PC-9 (cell line): ENCODE measurements around the gene FOXC1. TPM values are rescaled to one million over a fixed set of nuclear protein-coding genes. Genes with fewer than 3 reads are reported as not detected.
A peak's percentile ranks its signal among the peaks of the same experiment; 100 is the strongest.

Source experiments
- BruUV-seq: library from RNA; stranded (reverse); fragments of 400-500 nt; replicated peaks from 2 replicates; lab custom pipeline; 2021; lab: Mats Ljungman, UMichigan
- CTCF ChIA-PET: fragments of 300-600 bp; sonication (Branson Sonifier 250); formaldehyde crosslinking; loops from one replicate; lab custom pipeline; 2022; ENCODE audit warnings: antibody characterized with exemption; lab: Charles Lee
- POLR2A ChIA-PET: fragments of 300-600 bp; sonication (Branson Sonifier 250); formaldehyde crosslinking; loops from one replicate; lab custom pipeline; 2022; ENCODE audit warnings: antibody characterized with exemption; ENCODE audit not compliant: unreplicated experiment; lab: Charles Lee
- DNase-seq, 2 experiments: peaks; one replicate each; pipeline versions ENCODE4 v3.0.0 to v3.0.0-alpha.2; 2015 to 2022; ENCODE audit warnings: mixed read lengths in 1 of 2
- H2AFZ ChIP-seq: fragments of 200-600 bp; sonication (generic); 2 replicates; pipeline ENCODE4 v1.8.1; 2017; ENCODE audit warnings: antibody characterized with exemption
- H3F3A ChIP-seq: fragments of 200-600 bp; sonication (generic); 2 replicates; pipeline ENCODE4 v1.8.1; 2017; ENCODE audit warnings: antibody characterized with exemption, mild to moderate bottlenecking, low read depth; ENCODE audit not compliant: insufficient read depth
- H3K27ac ChIP-seq: fragments of 200-600 bp; sonication (generic); 2 replicates; pipeline ENCODE4 v1.6.1; 2016; ENCODE audit warnings: mixed run types
- H3K27me3 ChIP-seq: fragments of 200-600 bp; sonication (generic); 2 replicates; pipeline ENCODE4 v1.6.1; 2016; ENCODE audit warnings: low read depth, mixed run types; ENCODE audit not compliant: insufficient read depth
- H3K36me3 ChIP-seq: fragments of 200-600 bp; sonication (generic); 2 replicates; pipeline ENCODE4 v1.6.1; 2016; ENCODE audit warnings: low read depth, mixed run types
- H3K4me1 ChIP-seq: fragments of 200-600 bp; sonication (generic); replicated peaks from 2 replicates; pipeline ENCODE4 v1.6.1; 2016; ENCODE audit warnings: mixed run types; ENCODE audit not compliant: insufficient read depth
- H3K4me2 ChIP-seq: fragments of 200-600 bp; sonication (generic); 2 replicates; pipeline ENCODE4 v1.6.1; 2017; ENCODE audit warnings: mixed run types
- H3K4me3 ChIP-seq: fragments of 200-600 bp; sonication (generic); 2 replicates; pipeline ENCODE4 v1.6.1; 2016; ENCODE audit warnings: mixed run types
- H3K79me2 ChIP-seq: fragments of 200-600 bp; sonication (generic); 2 replicates; pipeline ENCODE4 v1.6.1; 2017; ENCODE audit warnings: low read depth, mixed run types
- H3K9me2 ChIP-seq: fragments of 200-600 bp; sonication (generic); 2 replicates; pipeline ENCODE4 v1.8.1; 2017; ENCODE audit warnings: mild to moderate bottlenecking; ENCODE audit not compliant: insufficient read depth
- H3K9me3 ChIP-seq: fragments of 200-600 bp; sonication (generic); 2 replicates; pipeline ENCODE4 v1.8.1; 2016; ENCODE audit warnings: low read depth; ENCODE audit not compliant: insufficient read depth
- H4K20me1 ChIP-seq: fragments of 200-600 bp; sonication (generic); 2 replicates; pipeline ENCODE4 v1.8.1; 2017; ENCODE audit not compliant: insufficient read depth
- CTCF ChIP-seq: fragments of 200-600 bp; sonication (generic); conservative IDR thresholded peaks from 2 replicates; pipeline ENCODE4 v1.6.1; 2017; ENCODE audit warnings: mixed run types, antibody characterized with exemption, mild to moderate bottlenecking, moderate library complexity
- EZH2 ChIP-seq: fragments of 200-600 bp; sonication (generic); IDR thresholded peaks from 2 replicates; pipeline ENCODE4 v1.8.0; 2017; ENCODE audit warnings: antibody characterized with exemption, low read depth
- intact Hi-C: fragments of 100-400 bp; cut with micrococcal nuclease; formaldehyde crosslinking; loops from one replicate; pipeline ENCODE4 v1.10.0; 2022; ENCODE audit not compliant: unreplicated experiment
- total RNA-seq: library from RNA; stranded (reverse); gene quantifications from 2 replicates; pipeline ENCODE4 v1.2.3, GENCODE V29; 2021

Gene FOXC1
- total RNA-seq, 1 experiment from 2014 or later, result 18.6 TPM

DNA sequence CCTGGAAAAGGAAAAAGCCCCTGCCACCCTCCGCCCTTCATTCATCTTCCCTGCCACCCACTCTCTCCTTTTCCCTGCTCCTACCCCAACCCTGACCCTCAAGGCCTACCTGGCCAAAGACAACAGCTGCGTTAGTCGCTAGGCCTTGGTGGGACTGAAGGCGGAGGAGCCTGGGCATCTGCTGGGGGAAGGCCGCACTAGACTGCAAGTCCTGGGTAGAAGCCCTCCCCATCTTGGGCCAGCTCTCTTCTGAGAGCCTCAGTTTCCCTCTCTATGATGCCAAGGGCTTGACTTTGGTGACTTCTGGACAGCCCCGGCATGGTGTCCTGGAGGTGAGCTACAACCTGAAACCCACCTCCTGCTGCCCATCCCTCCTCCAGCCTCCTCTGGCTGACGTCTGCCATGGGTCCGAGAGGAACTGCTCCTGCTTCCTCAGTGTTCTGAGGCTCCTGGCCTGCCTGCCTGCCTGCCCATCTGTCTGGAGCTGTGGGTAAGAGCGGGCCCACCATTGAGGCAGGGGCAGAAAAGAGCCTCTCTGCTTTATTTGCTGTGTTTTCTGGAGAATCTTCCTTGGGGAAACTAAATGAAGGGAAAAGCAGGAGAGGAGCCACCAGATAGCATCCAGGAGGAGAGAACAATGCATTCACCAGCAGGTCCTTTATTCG lies 7.5 kb upstream of the FOXC1 start:
- H4K20me1 ChIP-seq, result no peaks in the 10 kb centered on the region
- H2AFZ ChIP-seq, result no peak overlapping the region
- no peaks in the 10 kb centered on the region for H3K27me3 ChIP-seq
- no peaks in the 10 kb centered on the region for H3F3A ChIP-seq
- no peak overlapping the region for H3K4me3 ChIP-seq
- no peak overlapping the region for H3K27ac ChIP-seq
- H3K4me2 ChIP-seq, result no peak overlapping the region
- H3K36me3 ChIP-seq, result no peaks in the 10 kb centered on the region
- ChIA-PET POLR2A (no interaction called here), CTCF (no interaction called here)
- TF ChIP-seq EZH2 (no peak), CTCF (no peak)
- DNase-seq, result no peak
- H3K9me2 ChIP-seq, result no peaks in the 10 kb centered on the region
- H3K79me2 ChIP-seq, result no peaks in the 10 kb centered on the region
- no TSS peak for BruUV-seq
- intact Hi-C loops, result loop anchor here (10.0 kb wide), 1 partner anchor 423 kb away; no protein-coding TSS in a partner anchor
- H3K9me3 ChIP-seq, result no peaks in the 10 kb centered on the region
- H3K4me1 ChIP-seq, result no peaks in the 10 kb centered on the region; the same call in 1 of the 2 replicates

DNA sequence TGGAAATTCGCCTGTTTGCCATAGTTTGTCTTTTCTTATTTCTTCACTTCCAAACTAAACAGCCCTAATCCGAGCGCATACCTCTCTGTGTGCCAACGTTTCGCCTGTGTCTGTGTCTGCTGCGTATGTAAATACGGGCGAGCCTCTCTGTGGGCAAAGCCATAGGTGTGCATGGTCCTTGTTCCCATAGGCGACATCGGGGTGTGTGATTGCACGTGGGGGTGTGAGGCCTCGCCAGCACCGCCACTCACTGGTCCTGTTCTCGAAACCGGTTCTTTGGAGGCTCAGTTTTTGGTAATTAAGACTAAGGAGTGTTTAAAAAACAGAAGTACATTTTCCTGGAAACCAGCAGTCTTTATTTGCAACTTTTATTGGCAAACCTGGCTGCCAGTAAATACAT lies 6.0 kb upstream of the FOXC1 start:
- Histone ChIP-seq H3F3A (no peaks in the 10 kb centered on the region), H3K9me2 (no peaks in the 10 kb centered on the region), H3K36me3 (no peaks in the 10 kb centered on the region), H3K79me2 (no peaks in the 10 kb centered on the region), H3K27ac (no peak overlapping the region), H3K27me3 (no peaks in the 10 kb centered on the region), H3K4me1 (no peaks in the 10 kb centered on the region; the same call in 1 of the 2 replicates), H2AFZ (no peak overlapping the region), H3K9me3 (no peaks in the 10 kb centered on the region), H3K4me2 (peak overlapping the region; percentile 90), H3K4me3 (no peak overlapping the region), H4K20me1 (no peaks in the 10 kb centered on the region)
- TF ChIP-seq EZH2 (no peak), CTCF (no peak)
- ChIA-PET POLR2A (no interaction called here), CTCF (no interaction called here)
- no peak for DNase-seq
- BruUV-seq, result no TSS peak
- intact Hi-C loops, result loop anchor here (1.0 to 10.0 kb wide), 2 partner anchors 421 to 501 kb away; no protein-coding TSS in a partner anchor

DNA sequence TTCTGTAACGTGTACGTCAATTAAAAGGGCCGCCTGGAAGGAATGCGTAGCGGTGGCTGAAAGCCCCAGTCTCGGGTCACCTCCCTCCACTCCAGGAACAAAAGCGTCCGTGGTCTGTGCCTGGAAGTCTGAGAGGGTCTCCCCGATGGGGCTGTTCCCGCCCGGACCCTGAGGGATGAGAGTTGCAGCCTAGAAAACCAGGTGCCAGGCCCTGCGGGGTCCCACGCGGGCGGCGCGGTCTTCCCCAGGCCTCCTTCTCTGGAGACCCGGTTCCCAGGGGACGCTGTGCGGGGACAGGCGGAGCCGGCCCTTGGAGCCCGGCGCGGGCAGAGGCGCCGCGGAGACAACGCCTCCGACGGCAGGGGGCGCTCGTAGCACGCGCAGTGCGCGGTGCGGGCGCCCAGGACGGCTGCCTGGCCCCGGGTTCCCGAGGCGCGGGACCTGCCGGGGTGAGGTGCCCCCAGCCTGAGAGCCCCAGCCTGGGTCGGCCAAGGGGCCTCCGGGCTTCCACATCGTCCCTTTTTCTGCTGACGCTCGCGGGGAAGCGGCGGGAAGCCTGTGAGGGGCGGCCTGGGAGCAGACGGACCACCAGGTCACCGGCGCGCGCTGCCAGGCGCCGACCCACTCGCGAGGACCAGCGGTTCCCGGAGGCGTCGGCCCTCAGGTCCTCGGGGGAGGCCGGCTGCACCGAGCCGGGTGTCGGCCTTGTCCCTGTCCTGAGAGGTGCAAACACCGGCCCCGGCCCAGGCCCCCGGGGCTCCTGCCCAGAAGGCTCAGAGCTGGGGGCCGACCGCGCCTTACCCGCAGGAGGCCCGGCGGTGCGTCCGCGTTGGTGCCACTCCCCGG lies 5.3 kb upstream of the FOXC1 start:
- CTCF ChIA-PET, result no interaction called here
- Histone ChIP-seq H3K36me3 (no peaks in the 10 kb centered on the region), H4K20me1 (no peaks in the 10 kb centered on the region), H3K4me3 (peak overlapping the region; percentile 53; the same call in 1 of the 2 replicates), H3K9me3 (no peaks in the 10 kb centered on the region), H3K27me3 (no peaks in the 10 kb centered on the region), H3K4me2 (peak overlapping the region; percentile 90), H3K27ac (no peak overlapping the region), H2AFZ (no peak overlapping the region), H3K9me2 (no peaks in the 10 kb centered on the region), H3K79me2 (no peaks in the 10 kb centered on the region), H3K4me1 (no peaks in the 10 kb centered on the region; the same call in 1 of the 2 replicates), H3F3A (no peaks in the 10 kb centered on the region)
- no TSS peak for BruUV-seq
- peak in 1 of 2 experiments; percentile 67 for DNase-seq
- TF ChIP-seq EZH2 (no peak), CTCF (peak; percentile 74)
- intact Hi-C loops, result loop anchor here (1.0 to 10.0 kb wide), 3 partner anchors 163 to 500 kb away; no protein-coding TSS in a partner anchor
- POLR2A ChIA-PET, result no interaction called here
